ENCODE data around the gene ARHGAP18.

Gene ARHGAP18, protein sequence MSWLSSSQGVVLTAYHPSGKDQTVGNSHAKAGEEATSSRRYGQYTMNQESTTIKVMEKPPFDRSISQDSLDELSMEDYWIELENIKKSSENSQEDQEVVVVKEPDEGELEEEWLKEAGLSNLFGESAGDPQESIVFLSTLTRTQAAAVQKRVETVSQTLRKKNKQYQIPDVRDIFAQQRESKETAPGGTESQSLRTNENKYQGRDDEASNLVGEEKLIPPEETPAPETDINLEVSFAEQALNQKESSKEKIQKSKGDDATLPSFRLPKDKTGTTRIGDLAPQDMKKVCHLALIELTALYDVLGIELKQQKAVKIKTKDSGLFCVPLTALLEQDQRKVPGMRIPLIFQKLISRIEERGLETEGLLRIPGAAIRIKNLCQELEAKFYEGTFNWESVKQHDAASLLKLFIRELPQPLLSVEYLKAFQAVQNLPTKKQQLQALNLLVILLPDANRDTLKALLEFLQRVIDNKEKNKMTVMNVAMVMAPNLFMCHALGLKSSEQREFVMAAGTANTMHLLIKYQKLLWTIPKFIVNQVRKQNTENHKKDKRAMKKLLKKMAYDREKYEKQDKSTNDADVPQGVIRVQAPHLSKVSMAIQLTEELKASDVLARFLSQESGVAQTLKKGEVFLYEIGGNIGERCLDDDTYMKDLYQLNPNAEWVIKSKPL

DNA sequence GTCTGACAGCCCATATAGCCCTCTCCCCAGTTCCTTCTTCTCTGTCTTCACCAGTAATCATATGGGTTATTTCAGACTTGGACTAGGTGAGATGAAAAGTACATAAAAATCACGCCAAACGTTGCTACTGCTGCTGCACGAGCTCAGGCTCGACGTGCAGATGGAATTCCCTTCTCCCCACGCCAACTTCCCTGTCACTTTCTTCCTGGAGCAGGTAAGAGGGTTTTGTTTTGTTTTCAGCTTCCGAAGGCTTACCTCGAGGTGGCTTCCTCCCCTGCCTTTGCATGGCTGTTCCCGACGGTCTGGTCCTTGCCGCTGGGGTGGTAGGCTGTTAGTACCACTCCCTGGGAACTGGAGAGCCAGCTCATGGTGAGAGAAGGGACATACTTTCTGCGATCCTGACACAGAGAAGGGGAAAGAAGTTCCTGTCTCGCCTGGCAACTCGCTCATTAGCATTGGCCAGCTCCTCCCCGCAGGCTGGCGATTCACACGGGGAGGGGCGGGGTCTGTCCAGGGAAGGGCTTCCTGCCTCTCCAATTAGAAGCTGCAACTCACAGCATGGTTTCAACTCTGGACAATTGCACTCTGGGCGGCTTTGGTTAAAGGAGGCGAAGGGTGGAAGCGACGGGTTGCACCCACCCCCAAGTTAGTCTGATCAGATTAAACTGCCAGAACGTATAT, at the start of gene ARHGAP18:
Gene ARHGAP18, minus strand, starts transcription at position 409 of the 681 bp plus-strand sequence. Its CDS starts 41 bp downstream, at position 368.
- no peaks in the 10 kb centered on the region for H3K9me3 ChIP-seq (replicated peaks; ENCODE audit: insufficient read depth, low read length)
- H2AFZ ChIP-seq (ENCODE audit: low read length) = peak within 1 kb of the TSS; percentile 70
- no peaks in the 10 kb centered on the region for H4K20me1 ChIP-seq (ENCODE audit: insufficient read depth, low read length)
- H3K27ac ChIP-seq (ENCODE audit: low read length) = peak within 1 kb of the TSS; percentile 76
- no peaks in the 10 kb centered on the region for H3K27me3 ChIP-seq (replicated peaks; ENCODE audit: insufficient read depth, low read length)
- H3K79me2 ChIP-seq (ENCODE audit: low read length) = peaks cover 51% of the 10 kb centered on the region
- peak; percentile 86 for DNase-seq
- TF ChIP-seq, protein P1, sequence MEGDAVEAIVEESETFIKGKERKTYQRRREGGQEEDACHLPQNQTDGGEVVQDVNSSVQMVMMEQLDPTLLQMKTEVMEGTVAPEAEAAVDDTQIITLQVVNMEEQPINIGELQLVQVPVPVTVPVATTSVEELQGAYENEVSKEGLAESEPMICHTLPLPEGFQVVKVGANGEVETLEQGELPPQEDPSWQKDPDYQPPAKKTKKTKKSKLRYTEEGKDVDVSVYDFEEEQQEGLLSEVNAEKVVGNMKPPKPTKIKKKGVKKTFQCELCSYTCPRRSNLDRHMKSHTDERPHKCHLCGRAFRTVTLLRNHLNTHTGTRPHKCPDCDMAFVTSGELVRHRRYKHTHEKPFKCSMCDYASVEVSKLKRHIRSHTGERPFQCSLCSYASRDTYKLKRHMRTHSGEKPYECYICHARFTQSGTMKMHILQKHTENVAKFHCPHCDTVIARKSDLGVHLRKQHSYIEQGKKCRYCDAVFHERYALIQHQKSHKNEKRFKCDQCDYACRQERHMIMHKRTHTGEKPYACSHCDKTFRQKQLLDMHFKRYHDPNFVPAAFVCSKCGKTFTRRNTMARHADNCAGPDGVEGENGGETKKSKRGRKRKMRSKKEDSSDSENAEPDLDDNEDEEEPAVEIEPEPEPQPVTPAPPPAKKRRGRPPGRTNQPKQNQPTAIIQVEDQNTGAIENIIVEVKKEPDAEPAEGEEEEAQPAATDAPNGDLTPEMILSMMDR (IDR thresholded peaks at IDR 0.05; ENCODE audit: low read length) = no peak
- TF ChIP-seq EZH2phosphoT487 (IDR thresholded peaks at IDR 0.05; ENCODE audit: low read length) = no peak
- no peak for TF ChIP-seq EZH2 (optimal IDR thresholded peaks at IDR 0.05; ENCODE audit: low read depth, low read length)
- H3K9ac ChIP-seq (ENCODE audit: low read length) = peak within 1 kb of the TSS; percentile 86
- no peaks in the 10 kb centered on the region for H3K9me2 ChIP-seq (replicated peaks; ENCODE audit: insufficient read depth, low read length)
- H3K36me3 ChIP-seq (replicated peaks; ENCODE audit: insufficient read depth, low read length) = no peaks in the 10 kb centered on the region
- H3K4me3 ChIP-seq (ENCODE audit: low read length) = peak within 1 kb of the TSS; percentile 88
- H3K4me2 ChIP-seq (ENCODE audit: low read depth, low read length) = peak within 1 kb of the TSS; percentile 70
- peaks cover 21% of the 10 kb centered on the region for H3K4me1 ChIP-seq (ENCODE audit: low read length)
- no peaks in the 10 kb centered on the region for H3F3A ChIP-seq (ENCODE audit: insufficient read depth, low read length)

DNA sequence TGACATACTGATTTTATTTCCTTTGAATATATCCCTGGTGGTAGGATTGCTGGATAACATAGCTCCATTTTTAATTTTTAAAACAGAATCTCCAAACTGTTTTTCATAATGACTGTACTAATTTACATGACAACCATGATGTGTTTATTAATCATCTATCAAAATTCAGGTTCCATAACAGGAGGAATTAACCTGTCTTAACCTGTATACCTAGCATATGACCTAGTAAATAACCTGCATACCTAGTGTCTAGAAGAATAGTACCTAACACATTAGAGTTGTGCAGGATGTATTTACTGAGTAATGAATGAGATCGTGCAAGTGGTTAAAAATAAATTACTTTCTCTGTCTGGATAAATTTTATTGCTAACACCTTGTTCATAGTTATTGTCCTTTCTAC, 45.8 kb upstream of the ARHGAP18 start:
- peaks cover 3% of the 10 kb centered on the region; the same call in 1 of the 2 replicates for H3F3A ChIP-seq (ENCODE audit: insufficient read depth, low read length)
- H3K9me2 ChIP-seq (replicated peaks; ENCODE audit: insufficient read depth, low read length) = no peaks in the 10 kb centered on the region
- no peak for DNase-seq
- H3K9me3 ChIP-seq (replicated peaks; ENCODE audit: insufficient read depth, low read length) = no peaks in the 10 kb centered on the region
- no peaks in the 10 kb centered on the region for H3K79me2 ChIP-seq (ENCODE audit: low read length)
- no peak overlapping the region for H3K4me2 ChIP-seq (ENCODE audit: low read depth, low read length)
- no peaks in the 10 kb centered on the region for H3K27me3 ChIP-seq (replicated peaks; ENCODE audit: insufficient read depth, low read length)
- no peak overlapping the region for H2AFZ ChIP-seq (ENCODE audit: low read length)
- no peaks in the 10 kb centered on the region for H3K36me3 ChIP-seq (replicated peaks; ENCODE audit: insufficient read depth, low read length)
- no peaks in the 10 kb centered on the region for H3K4me1 ChIP-seq (ENCODE audit: low read length)
- H3K27ac ChIP-seq (ENCODE audit: low read length) = no peak overlapping the region
- no peak overlapping the region for H3K4me3 ChIP-seq (ENCODE audit: low read length)
- TF ChIP-seq, protein P1 (IDR thresholded peaks at IDR 0.05; ENCODE audit: low read length) = no peak
- TF ChIP-seq EZH2phosphoT487 (IDR thresholded peaks at IDR 0.05; ENCODE audit: low read length) = no peak
- TF ChIP-seq EZH2 (optimal IDR thresholded peaks at IDR 0.05; ENCODE audit: low read depth, low read length) = no peak
- no peaks in the 10 kb centered on the region for H4K20me1 ChIP-seq (ENCODE audit: insufficient read depth, low read length)
- H3K9ac ChIP-seq (ENCODE audit: low read length) = no peak overlapping the region

DNA sequence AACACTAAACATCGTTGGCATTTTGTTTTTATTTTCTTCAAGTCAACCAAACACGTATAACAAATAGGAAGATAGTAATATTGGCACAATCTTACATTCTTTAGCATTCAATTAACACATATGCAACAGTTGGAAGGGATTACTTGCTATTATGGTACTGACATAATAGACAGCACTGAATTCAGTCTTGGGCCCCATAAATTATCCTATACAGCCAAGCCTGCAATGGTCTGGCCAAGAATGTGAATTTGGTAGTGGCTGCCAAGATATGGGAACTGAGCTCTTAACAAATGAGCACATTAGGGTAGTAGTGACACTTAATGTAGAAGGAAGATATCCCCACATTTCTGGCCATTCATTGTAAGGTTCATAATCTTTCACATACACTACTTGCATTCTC, 44.8 kb upstream of the ARHGAP18 start:
- H3K4me3 ChIP-seq (ENCODE audit: low read length) = no peak overlapping the region
- H3K27me3 ChIP-seq (replicated peaks; ENCODE audit: insufficient read depth, low read length) = no peaks in the 10 kb centered on the region
- H3F3A ChIP-seq (ENCODE audit: insufficient read depth, low read length) = peaks cover 3% of the 10 kb centered on the region; the same call in 1 of the 2 replicates
- no peaks in the 10 kb centered on the region for H3K36me3 ChIP-seq (replicated peaks; ENCODE audit: insufficient read depth, low read length)
- no peak overlapping the region for H3K27ac ChIP-seq (ENCODE audit: low read length)
- no peaks in the 10 kb centered on the region for H4K20me1 ChIP-seq (ENCODE audit: insufficient read depth, low read length)
- H3K4me2 ChIP-seq (ENCODE audit: low read depth, low read length) = no peak overlapping the region
- DNase-seq = no peak
- H3K9me2 ChIP-seq (replicated peaks; ENCODE audit: insufficient read depth, low read length) = no peaks in the 10 kb centered on the region
- no peak overlapping the region for H2AFZ ChIP-seq (ENCODE audit: low read length)
- H3K9ac ChIP-seq (ENCODE audit: low read length) = no peak overlapping the region
- no peak for TF ChIP-seq EZH2 (optimal IDR thresholded peaks at IDR 0.05; ENCODE audit: low read depth, low read length)
- no peak for TF ChIP-seq EZH2phosphoT487 (IDR thresholded peaks at IDR 0.05; ENCODE audit: low read length)
- TF ChIP-seq, protein P1 (IDR thresholded peaks at IDR 0.05; ENCODE audit: low read length) = no peak
- peaks cover 8% of the 10 kb centered on the region for H3K4me1 ChIP-seq (ENCODE audit: low read length)
- no peaks in the 10 kb centered on the region for H3K9me3 ChIP-seq (replicated peaks; ENCODE audit: insufficient read depth, low read length)
- H3K79me2 ChIP-seq (ENCODE audit: low read length) = no peaks in the 10 kb centered on the region
